Measurements from ENCODE around the gene CTNS.
"Not testable (repeated sequence)": the region's sequence is repeated elsewhere in the genome, so short reads cannot be mapped to it uniquely, and the experiment has no call there.

The CTNS gene

DNA sequence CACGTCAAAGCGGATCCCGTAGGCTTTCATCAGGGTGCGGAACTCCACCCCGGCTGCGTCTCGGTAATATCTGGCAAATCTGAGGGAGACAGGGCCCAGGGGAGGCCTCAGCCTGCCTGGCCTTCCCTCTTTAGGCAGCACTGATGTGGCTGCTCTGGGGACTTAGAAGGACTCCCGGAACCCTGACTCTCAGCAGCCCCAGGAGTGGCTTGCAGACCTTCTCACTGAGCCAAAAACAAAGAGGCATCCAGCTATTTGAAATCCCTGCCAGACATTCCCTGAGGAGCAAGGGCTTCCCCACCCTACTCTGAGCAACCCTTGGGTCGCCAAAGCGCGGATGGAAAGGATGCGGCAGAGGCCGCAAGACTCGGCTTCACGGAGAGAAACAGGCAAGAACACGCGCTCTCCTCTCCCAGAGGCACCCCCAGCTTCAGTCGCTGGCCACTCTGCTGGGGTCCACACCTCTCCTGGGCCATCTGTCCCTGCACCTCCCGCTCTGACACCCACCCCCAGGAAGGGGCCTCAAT is 51.5 kb downstream of the CTNS start:
- DNase-seq (ENCODE audit: low read depth), result no peak

DNA sequence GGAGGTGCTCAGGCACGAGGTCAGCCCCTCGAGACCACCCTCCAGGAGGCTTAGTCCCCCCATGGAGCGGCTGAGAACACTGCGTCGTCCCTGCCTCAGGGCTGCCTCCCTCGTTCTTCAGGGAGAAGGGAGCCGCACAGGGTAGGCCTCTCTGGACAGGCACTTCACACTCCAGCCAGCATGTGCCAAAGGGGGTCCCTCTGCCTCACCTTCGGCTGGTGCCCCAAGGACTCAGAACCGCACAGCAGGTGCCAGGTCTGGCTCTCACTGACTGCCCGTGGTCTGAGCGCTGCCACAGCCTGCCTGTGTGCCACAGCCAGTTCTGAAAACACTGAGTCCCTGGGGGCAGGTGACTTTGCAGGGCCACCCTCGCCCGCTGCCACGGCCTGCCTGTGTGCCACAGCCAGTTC is 52.3 kb downstream of the CTNS start:
- DNase-seq (ENCODE audit: low read depth), result no peak

DNA sequence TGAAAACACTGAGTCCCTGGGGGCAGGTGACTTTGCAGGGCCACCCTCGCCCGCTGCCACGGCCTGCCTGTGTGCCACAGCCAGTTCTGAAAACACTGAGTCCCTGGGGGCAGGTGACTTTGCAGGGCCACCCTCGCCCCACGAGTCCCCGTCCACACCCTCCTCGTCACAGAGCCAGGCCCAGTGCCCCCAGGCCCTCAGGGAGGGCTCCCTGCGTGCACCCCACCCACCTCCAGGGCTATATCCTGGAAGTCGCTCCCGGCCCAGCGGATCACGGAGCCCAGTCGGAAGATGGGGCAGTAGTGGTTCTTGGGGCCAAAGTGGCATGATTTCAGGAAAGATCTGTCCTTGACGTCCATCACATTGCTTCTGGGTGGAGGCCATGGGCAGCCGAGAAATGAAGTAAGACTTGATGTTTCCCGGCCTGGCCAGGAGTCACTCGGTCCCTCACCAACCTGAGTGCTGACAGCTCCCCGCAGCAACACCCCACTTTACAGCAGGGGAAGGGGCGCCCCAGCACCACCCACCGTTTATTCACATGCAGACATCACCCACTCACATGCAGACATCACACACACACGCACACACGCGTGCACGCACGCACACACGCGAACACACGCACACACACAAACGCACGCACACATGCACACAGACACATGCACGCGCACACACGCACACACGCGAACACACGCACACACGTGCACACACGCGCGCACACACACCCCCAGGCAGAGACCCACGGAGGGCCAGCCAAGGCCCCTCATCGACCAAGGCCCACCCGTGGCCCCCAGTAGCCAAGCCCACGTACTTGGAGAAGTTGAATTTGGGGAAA is 52.9 kb downstream of the CTNS start:
- DNase-seq (ENCODE audit: low read depth), result no peak

DNA sequence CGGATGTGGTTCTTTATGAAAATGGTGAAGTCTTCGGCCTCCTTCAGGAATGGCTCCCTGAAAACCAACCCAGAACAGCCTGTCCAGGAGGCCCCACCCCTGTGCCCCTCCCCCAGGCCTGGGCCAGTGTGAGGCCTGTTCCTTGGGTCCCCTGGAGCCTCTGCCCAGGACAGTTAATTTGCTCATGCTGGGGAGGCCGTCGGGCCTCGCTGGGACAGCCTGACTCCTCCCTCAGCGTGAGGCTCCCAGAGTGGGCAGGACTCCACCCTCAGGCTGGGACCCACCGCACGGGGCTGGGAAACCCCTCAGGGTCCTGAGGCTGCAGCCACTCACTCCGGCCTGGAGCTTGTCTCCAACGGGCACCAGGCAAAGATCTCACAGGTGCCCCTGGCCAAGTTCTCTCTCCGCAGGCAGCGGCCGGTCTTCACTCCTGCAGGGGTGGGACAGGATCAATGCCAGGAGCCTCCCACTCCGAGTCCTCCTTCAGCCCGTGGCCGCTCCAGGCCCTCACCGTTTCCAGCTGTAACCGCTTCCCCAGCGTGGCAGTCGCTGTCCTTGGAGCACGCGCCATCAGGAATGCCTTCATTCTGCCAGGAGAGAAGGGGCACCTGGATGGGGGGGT is 53.6 kb downstream of the CTNS start:
- DNase-seq (ENCODE audit: low read depth), result no peak

DNA sequence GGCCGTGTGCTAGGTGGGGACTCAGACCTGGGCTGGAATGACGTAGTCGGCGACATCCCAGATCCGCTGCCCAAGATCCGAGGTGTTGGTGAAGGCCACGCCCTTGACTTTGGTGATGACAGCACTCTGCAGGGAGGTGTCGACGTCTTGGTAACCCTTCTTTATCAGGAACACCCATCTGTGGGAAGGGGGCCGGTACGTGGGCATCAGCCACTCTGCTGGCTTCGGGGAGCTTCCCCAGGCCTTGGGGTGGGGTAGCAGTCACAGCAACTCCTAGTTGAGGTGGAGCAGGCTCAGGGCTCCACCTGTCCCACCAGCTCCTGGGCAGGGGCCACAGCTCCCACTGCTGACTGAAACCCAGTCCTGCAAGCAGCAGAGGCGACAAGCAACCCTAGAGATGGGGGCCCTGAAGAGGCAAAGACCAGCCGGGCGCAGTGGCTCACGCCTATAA is 55.1 kb downstream of the CTNS start:
- DNase-seq (ENCODE audit: low read depth), result no peak

DNA sequence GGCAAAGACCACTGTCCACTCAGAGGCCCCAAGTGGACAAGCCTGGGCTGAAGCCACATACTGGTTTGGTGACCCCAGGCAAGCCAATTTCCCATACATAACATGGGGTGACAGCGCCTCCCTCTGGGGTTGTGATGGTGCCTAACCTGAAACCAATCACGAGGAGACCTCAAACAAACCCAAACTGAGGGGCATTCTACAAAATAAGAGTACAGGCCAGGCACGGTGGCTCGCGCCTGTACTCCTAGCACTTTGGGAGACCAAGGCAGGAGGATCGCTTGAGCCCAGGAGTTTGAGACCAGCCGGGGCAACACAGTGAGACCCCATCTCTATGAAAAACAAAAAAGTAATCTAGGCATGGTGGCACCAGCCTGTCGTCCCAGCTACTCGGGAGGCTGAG is 55.8 kb downstream of the CTNS start:
- no peak for DNase-seq (ENCODE audit: low read depth)

DNA sequence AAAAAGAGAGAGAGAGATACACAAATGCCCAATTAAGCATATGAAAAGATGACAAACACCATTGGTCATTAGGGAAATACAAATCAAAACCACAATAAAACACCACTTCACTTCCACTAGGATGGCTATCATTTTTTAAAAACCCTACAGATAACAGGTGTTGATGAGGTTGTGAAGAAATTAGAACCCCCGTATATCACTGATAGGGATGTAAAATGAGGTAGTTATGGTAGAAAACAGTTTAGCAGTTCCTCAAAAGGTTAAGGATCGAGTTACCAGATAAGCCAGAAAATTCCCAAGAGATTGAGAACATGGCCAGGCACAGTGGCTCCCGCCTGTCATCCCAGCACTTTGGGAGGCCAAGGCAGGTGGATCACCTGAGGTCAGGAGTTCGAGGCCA is 56.6 kb downstream of the CTNS start:
- DNase-seq (ENCODE audit: low read depth), result no peak

- DNase-seq (ENCODE audit: low read depth), result no peak
Observed at GRCh38 chr17:3693829-3694231, 57.3 kb downstream of the CTNS start.

DNA sequence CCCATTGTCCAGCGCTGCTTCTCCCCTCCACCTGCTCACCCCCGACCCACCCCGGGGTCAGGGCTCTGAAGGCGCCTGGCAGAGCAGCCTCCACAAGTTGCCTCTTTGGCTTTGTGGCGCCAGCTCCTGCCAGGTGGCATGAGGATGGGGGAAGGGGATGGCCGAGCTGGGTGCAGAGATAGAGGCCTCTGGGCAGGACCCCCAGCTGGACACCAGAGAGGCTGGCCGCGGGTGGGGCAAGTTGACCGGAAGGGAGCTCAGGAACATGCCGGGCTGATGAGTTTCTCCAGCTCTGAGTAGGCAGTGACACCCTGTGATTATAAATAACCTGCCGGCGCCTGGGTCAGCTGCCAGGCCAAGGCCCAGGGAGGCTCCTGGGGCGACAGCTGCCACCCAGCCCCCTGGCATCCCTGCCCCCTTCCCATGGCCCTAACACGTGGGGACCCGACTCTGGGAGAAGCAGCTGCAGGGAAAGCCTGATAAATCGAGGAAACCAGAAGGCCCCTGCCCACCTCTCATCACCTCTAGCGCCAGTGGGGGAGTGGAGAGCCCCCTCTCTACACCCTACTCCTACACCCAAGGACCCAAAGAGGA is 58.7 kb downstream of the CTNS start:
- DNase-seq (ENCODE audit: low read depth), result no peak

DNA sequence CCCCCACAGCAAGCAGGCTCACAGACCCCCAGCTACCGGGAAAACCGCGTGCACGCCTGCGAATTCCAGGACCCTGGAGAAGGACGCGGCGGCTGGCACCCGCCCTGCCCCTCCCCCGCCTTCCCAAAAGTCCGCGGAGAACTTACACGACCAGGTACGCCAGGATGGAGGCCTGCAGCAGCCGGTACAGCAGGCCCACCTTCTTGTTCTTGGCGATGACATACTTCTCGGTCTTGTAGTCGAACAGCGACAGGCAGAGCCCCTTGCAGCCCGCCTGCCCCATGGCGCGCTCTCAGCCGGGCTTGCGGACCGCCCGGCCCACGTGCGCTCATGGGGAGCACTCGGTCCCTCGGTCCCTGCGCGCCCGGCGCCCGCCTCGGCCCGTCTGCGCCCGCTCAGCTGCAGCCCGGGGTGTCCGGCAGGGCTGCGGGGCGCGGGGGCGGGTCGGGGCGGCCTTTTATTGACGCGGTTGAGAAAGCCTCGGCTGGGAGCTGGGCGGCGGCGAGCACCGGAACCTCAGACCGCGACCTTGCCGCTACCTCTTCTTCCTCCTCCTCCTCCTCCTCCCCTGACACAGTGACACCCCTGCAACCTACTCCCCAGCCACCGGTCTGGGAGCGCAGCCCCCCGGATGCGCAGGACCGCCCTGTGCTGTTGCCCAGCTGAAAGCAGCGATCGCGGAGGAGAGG is 59.3 kb downstream of the CTNS start, which contains the start of gene P2RX5:
Gene P2RX5 (minus strand): TSS at position 433 of the 689 bp plus-strand sequence. CDS start 150 bp downstream, at position 283.
- no peak for DNase-seq (ENCODE audit: low read depth)

- no peak for DNase-seq (ENCODE audit: low read depth)
Observed at GRCh38 chr17:3697103-3697476, 60.5 kb downstream of the CTNS start.

GRCh38 chr17:3698139-3698538 is 61.6 kb downstream of the CTNS start:
- no peak for DNase-seq (ENCODE audit: low read depth)

DNA sequence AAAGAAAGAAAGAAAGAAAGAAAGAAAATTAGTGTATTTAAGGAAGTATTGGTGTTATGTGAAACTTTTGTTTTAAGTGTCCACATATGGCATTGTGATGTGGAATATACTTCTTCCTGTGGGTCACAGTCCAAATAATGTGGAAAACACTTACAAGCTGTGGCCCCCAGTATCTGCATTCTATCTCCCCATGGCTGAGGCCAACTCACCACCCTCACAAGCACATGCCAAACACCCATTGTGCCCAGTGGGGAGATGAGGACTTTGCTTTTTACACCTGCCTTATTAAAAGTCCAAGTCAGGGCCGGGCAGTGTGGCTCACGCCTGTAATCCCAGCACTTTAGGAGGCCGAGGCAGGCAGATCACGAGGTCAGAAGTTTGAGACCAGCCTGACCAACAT is 63.4 kb downstream of the CTNS start:
- no peak for DNase-seq (ENCODE audit: low read depth)

- DNase-seq (ENCODE audit: low read depth), result not testable (repeated sequence)
Observed at GRCh38 chr17:3702041-3702539, 65.5 kb downstream of the CTNS start.

GRCh38 chr17:3704931-3705717 is 68.6 kb downstream of the CTNS start:
- no peak for DNase-seq (ENCODE audit: low read depth)

GRCh38 chr17:3705718-3705984 is 69.1 kb downstream of the CTNS start:
- not testable (repeated sequence) for DNase-seq (ENCODE audit: low read depth)

GRCh38 chr17:3708366-3708765 is 71.8 kb downstream of the CTNS start:
- DNase-seq (ENCODE audit: low read depth), result no peak

DNA sequence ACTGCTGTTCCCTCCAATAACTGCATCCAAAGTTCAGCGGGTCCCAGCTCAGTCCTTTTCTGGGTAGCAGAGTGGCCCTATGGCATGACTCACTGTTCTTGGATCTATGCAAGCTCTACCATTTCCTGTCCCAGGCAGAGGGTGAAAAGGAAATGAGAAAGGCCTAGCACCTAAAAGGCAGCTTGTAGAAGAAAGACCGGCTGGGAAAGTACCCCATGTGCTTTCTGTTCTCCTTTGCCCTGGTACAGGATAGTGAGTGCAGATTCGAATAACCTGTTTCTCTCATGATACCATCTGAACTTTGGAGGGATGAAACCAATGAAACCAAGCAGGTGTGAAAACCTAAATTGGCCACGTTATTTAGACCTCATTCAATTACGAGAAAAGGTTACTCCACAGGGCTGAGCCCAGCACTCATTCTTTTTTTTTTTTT is 74.4 kb downstream of the CTNS start:
- DNase-seq (ENCODE audit: low read depth), result no peak

Measured in GM04504 (cell line).